ENCODE results near the gene NKD1. TPM values are rescaled to one million over a fixed set of nuclear protein-coding genes. Genes with fewer than 3 reads are reported as not detected.

The NKD1 gene
- total RNA-seq, 1 experiment from 2014 or later: 0.44 TPM

GRCh38 chr16:50584033-50584722 lies 36.0 kb downstream of the NKD1 start:
- H3K79me2 ChIP-seq (ENCODE audit: low read depth): no peaks in the 10 kb centered on the region
- no peaks in the 10 kb centered on the region for H3F3A ChIP-seq (ENCODE audit: insufficient read depth, low read depth)
- CTCF ChIA-PET: no interaction called here
- intact Hi-C loops (cut with micrococcal nuclease; ENCODE audit: unreplicated experiment): no loop called here
- BruUV-seq (replicated peaks): no TSS peak
- H3K27me3 ChIP-seq (ENCODE audit: insufficient read depth, low read depth): no peaks in the 10 kb centered on the region
- no peaks in the 10 kb centered on the region for H4K20me1 ChIP-seq (ENCODE audit: insufficient read depth)
- DNase-seq: no peak
- H3K9me2 ChIP-seq (ENCODE audit: insufficient read depth): no peaks in the 10 kb centered on the region
- H3K27ac ChIP-seq: no peak overlapping the region
- H2AFZ ChIP-seq: no peak overlapping the region
- H3K4me3 ChIP-seq: no peak overlapping the region
- no peak overlapping the region for H3K4me2 ChIP-seq
- TF ChIP-seq CTCF (conservative IDR thresholded peaks at IDR 0.05) (no peak), EZH2 (IDR thresholded peaks at IDR 0.05; ENCODE audit: low read depth) (no peak)
- no peaks in the 10 kb centered on the region for H3K9me3 ChIP-seq (ENCODE audit: insufficient read depth, low read depth)
- H3K36me3 ChIP-seq (ENCODE audit: low read depth): no peaks in the 10 kb centered on the region
- POLR2A ChIA-PET (ENCODE audit: unreplicated experiment): interaction anchor here (0.5 kb wide), 1 partner anchor 18 kb away, joined by 5 read pairs; no protein-coding TSS in a partner anchor
- H3K4me1 ChIP-seq (replicated peaks; ENCODE audit: insufficient read depth): no peaks in the 10 kb centered on the region

GRCh38 chr16:50585331-50585776 lies 37.2 kb downstream of the NKD1 start:
- no peak overlapping the region for H3K4me3 ChIP-seq
- TF ChIP-seq CTCF (conservative IDR thresholded peaks at IDR 0.05) (no peak), EZH2 (IDR thresholded peaks at IDR 0.05; ENCODE audit: low read depth) (no peak)
- CTCF ChIA-PET: no interaction called here
- H3K79me2 ChIP-seq (ENCODE audit: low read depth): no peaks in the 10 kb centered on the region
- H3K27me3 ChIP-seq (ENCODE audit: insufficient read depth, low read depth): no peaks in the 10 kb centered on the region
- H3K27ac ChIP-seq: no peak overlapping the region
- BruUV-seq (replicated peaks): no TSS peak
- intact Hi-C loops (cut with micrococcal nuclease; ENCODE audit: unreplicated experiment): no loop called here
- no peaks in the 10 kb centered on the region for H3F3A ChIP-seq (ENCODE audit: insufficient read depth, low read depth)
- no peaks in the 10 kb centered on the region for H4K20me1 ChIP-seq (ENCODE audit: insufficient read depth)
- DNase-seq: no peak
- POLR2A ChIA-PET (ENCODE audit: unreplicated experiment): no interaction called here
- no peaks in the 10 kb centered on the region for H3K9me3 ChIP-seq (ENCODE audit: insufficient read depth, low read depth)
- H3K36me3 ChIP-seq (ENCODE audit: low read depth): no peaks in the 10 kb centered on the region
- no peaks in the 10 kb centered on the region for H3K4me1 ChIP-seq (replicated peaks; ENCODE audit: insufficient read depth)
- H2AFZ ChIP-seq: no peak overlapping the region
- no peaks in the 10 kb centered on the region for H3K9me2 ChIP-seq (ENCODE audit: insufficient read depth)
- H3K4me2 ChIP-seq: no peak overlapping the region

GRCh38 chr16:50587543-50587942 lies 39.3 kb downstream of the NKD1 start:
- H3K27ac ChIP-seq: no peak overlapping the region
- H3K4me1 ChIP-seq (replicated peaks; ENCODE audit: insufficient read depth): no peaks in the 10 kb centered on the region
- H4K20me1 ChIP-seq (ENCODE audit: insufficient read depth): no peaks in the 10 kb centered on the region
- no peaks in the 10 kb centered on the region for H3K79me2 ChIP-seq (ENCODE audit: low read depth)
- H3K9me2 ChIP-seq (ENCODE audit: insufficient read depth): no peaks in the 10 kb centered on the region
- CTCF ChIA-PET: no interaction called here
- H3K4me3 ChIP-seq: no peak overlapping the region
- intact Hi-C loops (cut with micrococcal nuclease; ENCODE audit: unreplicated experiment): no loop called here
- H2AFZ ChIP-seq: no peak overlapping the region
- no peaks in the 10 kb centered on the region for H3K27me3 ChIP-seq (ENCODE audit: insufficient read depth, low read depth)
- H3K4me2 ChIP-seq: no peak overlapping the region
- TF ChIP-seq CTCF (conservative IDR thresholded peaks at IDR 0.05): no peak
- TF ChIP-seq EZH2 (IDR thresholded peaks at IDR 0.05; ENCODE audit: low read depth): no peak
- H3F3A ChIP-seq (ENCODE audit: insufficient read depth, low read depth): no peaks in the 10 kb centered on the region
- no TSS peak for BruUV-seq (replicated peaks)
- DNase-seq: no peak
- no peaks in the 10 kb centered on the region for H3K36me3 ChIP-seq (ENCODE audit: low read depth)
- H3K9me3 ChIP-seq (ENCODE audit: insufficient read depth, low read depth): no peaks in the 10 kb centered on the region
- POLR2A ChIA-PET (ENCODE audit: unreplicated experiment): no interaction called here
